Measurements from ENCODE around the gene ADGRG6. TPM values are rescaled to one million over a fixed set of nuclear protein-coding genes. Genes with fewer than 3 reads are reported as not detected.

Gene ADGRG6
- total and polyA plus RNA-seq, 2 donors (not counting 1 experiment from before 2014, with no cell fraction given): 0.03 TPM; not detected in 1

DNA sequence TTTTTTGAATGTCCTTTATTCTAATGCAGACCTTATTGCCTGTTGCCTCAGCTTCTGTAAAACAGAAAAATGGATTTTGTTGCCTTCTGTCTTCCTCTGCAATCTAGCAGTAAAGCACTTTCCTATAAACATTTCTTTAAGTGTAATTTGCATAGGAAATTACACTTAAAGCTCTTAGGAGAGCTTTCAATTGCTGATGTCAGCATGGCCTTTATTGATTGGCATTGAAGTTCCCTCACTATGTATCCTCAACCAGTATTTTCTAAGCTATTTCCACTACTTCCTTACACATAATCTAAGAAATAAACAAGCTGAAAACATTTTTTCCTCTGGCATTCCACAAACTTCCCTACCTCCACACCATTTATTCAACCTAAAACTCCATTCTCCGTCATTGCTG is 22.3 kb downstream of the ADGRG6 start:
- Histone ChIP-seq H3K27ac (ENCODE audit: low read length in 2 of 2) (no peak overlapping the region), H2AFZ (ENCODE audit: insufficient read depth, low read depth, low read length, poor library complexity, severe bottlenecking) (no peak overlapping the region), H3K4me2 (replicated peaks; ENCODE audit: low read depth, low read length, poor library complexity, severe bottlenecking) (no peak overlapping the region), H4K20me1 (ENCODE audit: control insufficient read depth, insufficient read depth, low read length, poor library complexity, severe bottlenecking) (no peaks in the 10 kb centered on the region), H3K36me3 (replicated peaks in 1 of 2; ENCODE audit: control extremely low read depth in 1 of 2, control insufficient read depth in 1 of 2, extremely low read depth in 1 of 2, insufficient read depth in 2 of 2, low read length in 1 of 2) (no peaks in the 10 kb centered on the region), H3K4me3 (ENCODE audit: control extremely low read depth in 1 of 5, extremely low read depth in 1 of 5, insufficient read depth in 1 of 5, low read depth in 2 of 5, low read length in 4 of 5) (no peak overlapping the region), H3K27me3 (replicated peaks in 1 of 4; ENCODE audit: control extremely low read depth in 1 of 4, control insufficient read depth in 3 of 4, insufficient read depth in 4 of 4, low read length in 3 of 4) (no peaks in the 10 kb centered on the region), H3K9me3 (ENCODE audit: control extremely low read depth in 1 of 3, control insufficient read depth in 2 of 3, insufficient read depth in 1 of 3, low read length in 2 of 3) (no peaks in the 10 kb centered on the region), H3K79me2 (ENCODE audit: control insufficient read depth, insufficient read depth, low read length) (no peaks in the 10 kb centered on the region), H3K9ac (ENCODE audit: low read length) (no peak overlapping the region), H3K4me1 (ENCODE audit: control insufficient read depth in 2 of 2, insufficient read depth in 2 of 2, low read length in 2 of 2) (no peaks in the 10 kb centered on the region)
- CTCF ChIA-PET: no interaction called here
- Mint-ChIP-seq H3K27me3 (no peaks in the 10 kb centered on the region), H3K4me1 (no peaks in the 10 kb centered on the region), H3K27ac (no peak overlapping the region), H3K9me3 (ENCODE audit: insufficient read depth) (no peaks in the 10 kb centered on the region), H3K4me3 (no peak overlapping the region)
- WGBS (ENCODE audit: insufficient coverage): no CpG with 5 or more reads among the region's 1 CpG
- DNase-seq (no peak), ATAC-seq (ENCODE audit: low read depth) (no peak)
- POLR2A ChIA-PET: no interaction called here
- TF ChIP-seq EZH2 (IDR thresholded peaks at IDR 0.05; ENCODE audit: borderline replicate concordance, insufficient read depth, low read depth, low read length, poor library complexity, severe bottlenecking): no peak
- TF ChIP-seq, protein P1, sequence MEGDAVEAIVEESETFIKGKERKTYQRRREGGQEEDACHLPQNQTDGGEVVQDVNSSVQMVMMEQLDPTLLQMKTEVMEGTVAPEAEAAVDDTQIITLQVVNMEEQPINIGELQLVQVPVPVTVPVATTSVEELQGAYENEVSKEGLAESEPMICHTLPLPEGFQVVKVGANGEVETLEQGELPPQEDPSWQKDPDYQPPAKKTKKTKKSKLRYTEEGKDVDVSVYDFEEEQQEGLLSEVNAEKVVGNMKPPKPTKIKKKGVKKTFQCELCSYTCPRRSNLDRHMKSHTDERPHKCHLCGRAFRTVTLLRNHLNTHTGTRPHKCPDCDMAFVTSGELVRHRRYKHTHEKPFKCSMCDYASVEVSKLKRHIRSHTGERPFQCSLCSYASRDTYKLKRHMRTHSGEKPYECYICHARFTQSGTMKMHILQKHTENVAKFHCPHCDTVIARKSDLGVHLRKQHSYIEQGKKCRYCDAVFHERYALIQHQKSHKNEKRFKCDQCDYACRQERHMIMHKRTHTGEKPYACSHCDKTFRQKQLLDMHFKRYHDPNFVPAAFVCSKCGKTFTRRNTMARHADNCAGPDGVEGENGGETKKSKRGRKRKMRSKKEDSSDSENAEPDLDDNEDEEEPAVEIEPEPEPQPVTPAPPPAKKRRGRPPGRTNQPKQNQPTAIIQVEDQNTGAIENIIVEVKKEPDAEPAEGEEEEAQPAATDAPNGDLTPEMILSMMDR (IDR thresholded peaks at IDR 0.05): no peak
- intact Hi-C loops (cut with micrococcal nuclease): no loop called here

DNA sequence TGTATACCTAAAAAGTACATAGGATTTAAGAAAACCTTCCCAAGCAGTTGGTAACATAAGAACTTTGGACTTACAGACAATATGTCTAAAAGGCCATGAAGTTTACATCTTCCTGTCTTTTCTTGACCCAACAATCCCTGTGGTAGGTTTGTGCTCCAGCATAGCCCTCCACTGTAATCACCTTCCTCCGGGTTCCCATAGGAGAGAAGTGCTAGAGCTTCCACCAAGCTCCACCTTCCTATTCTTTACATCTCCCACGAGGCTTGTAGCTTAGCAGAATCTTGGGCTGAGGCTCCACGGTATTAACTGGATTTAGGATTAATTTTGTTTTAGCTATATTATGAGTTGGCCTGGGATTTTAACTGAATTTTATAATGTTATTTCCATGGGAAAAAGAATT is 23.3 kb downstream of the ADGRG6 start:
- H3K9ac ChIP-seq (ENCODE audit: low read length): no peak overlapping the region
- H4K20me1 ChIP-seq (ENCODE audit: control insufficient read depth, insufficient read depth, low read length, poor library complexity, severe bottlenecking): no peaks in the 10 kb centered on the region
- intact Hi-C loops (cut with micrococcal nuclease): no loop called here
- no peaks in the 10 kb centered on the region for H3K9me3 ChIP-seq (ENCODE audit: control extremely low read depth in 1 of 3, control insufficient read depth in 2 of 3, insufficient read depth in 1 of 3, low read length in 2 of 3)
- Mint-ChIP-seq H3K4me3 (no peak overlapping the region), H3K27me3 (no peaks in the 10 kb centered on the region), H3K9me3 (ENCODE audit: insufficient read depth) (no peaks in the 10 kb centered on the region), H3K27ac (no peak overlapping the region), H3K4me1 (no peaks in the 10 kb centered on the region)
- H3K4me1 ChIP-seq (ENCODE audit: control insufficient read depth in 2 of 2, insufficient read depth in 2 of 2, low read length in 2 of 2): no peaks in the 10 kb centered on the region
- no peak for DNase-seq
- CTCF ChIA-PET: no interaction called here
- POLR2A ChIA-PET: no interaction called here
- no peaks in the 10 kb centered on the region for H3K36me3 ChIP-seq (replicated peaks in 1 of 2; ENCODE audit: control extremely low read depth in 1 of 2, control insufficient read depth in 1 of 2, extremely low read depth in 1 of 2, insufficient read depth in 2 of 2, low read length in 1 of 2)
- H3K27me3 ChIP-seq (replicated peaks in 1 of 4; ENCODE audit: control extremely low read depth in 1 of 4, control insufficient read depth in 3 of 4, insufficient read depth in 4 of 4, low read length in 3 of 4): no peaks in the 10 kb centered on the region
- H3K27ac ChIP-seq (ENCODE audit: low read length in 2 of 2): no peak overlapping the region
- no CpG with 5 or more reads among the region's 3 CpGs for WGBS (ENCODE audit: insufficient coverage)
- no peak overlapping the region for H3K4me2 ChIP-seq (replicated peaks; ENCODE audit: low read depth, low read length, poor library complexity, severe bottlenecking)
- no peak overlapping the region for H3K4me3 ChIP-seq (ENCODE audit: control extremely low read depth in 1 of 5, extremely low read depth in 1 of 5, insufficient read depth in 1 of 5, low read depth in 2 of 5, low read length in 4 of 5)
- TF ChIP-seq, protein P1 (IDR thresholded peaks at IDR 0.05): no peak
- no peak for TF ChIP-seq EZH2 (IDR thresholded peaks at IDR 0.05; ENCODE audit: borderline replicate concordance, insufficient read depth, low read depth, low read length, poor library complexity, severe bottlenecking)
- ATAC-seq (ENCODE audit: low read depth): no peak
- H2AFZ ChIP-seq (ENCODE audit: insufficient read depth, low read depth, low read length, poor library complexity, severe bottlenecking): no peak overlapping the region
- no peaks in the 10 kb centered on the region for H3K79me2 ChIP-seq (ENCODE audit: control insufficient read depth, insufficient read depth, low read length)

Measured in B cell (primary cell).